Subcutaneous preadipocyte (primary cell): ENCODE measurements around the gene GIT1. TPM values are rescaled to one million over a fixed set of nuclear protein-coding genes. Genes with fewer than 3 reads are reported as not detected.

ENCODE experiments used
- total RNA-seq: library from RNA; depleted of rRNA; stranded (reverse); fragments of >200 nt; gene quantifications from 2 replicates; pipeline ENCODE4 v1.2.3, GENCODE V29; 2012

GIT1 gene
- total RNA-seq: 32.0 and 37.9 TPM in 2 replicates

GRCh38 chr17:29589524-29590410 is at the start of gene GIT1:
GIT1 (minus strand) TSS chr17:29589648; CDS start chr17:29589378, 270 bp downstream.

DNA sequence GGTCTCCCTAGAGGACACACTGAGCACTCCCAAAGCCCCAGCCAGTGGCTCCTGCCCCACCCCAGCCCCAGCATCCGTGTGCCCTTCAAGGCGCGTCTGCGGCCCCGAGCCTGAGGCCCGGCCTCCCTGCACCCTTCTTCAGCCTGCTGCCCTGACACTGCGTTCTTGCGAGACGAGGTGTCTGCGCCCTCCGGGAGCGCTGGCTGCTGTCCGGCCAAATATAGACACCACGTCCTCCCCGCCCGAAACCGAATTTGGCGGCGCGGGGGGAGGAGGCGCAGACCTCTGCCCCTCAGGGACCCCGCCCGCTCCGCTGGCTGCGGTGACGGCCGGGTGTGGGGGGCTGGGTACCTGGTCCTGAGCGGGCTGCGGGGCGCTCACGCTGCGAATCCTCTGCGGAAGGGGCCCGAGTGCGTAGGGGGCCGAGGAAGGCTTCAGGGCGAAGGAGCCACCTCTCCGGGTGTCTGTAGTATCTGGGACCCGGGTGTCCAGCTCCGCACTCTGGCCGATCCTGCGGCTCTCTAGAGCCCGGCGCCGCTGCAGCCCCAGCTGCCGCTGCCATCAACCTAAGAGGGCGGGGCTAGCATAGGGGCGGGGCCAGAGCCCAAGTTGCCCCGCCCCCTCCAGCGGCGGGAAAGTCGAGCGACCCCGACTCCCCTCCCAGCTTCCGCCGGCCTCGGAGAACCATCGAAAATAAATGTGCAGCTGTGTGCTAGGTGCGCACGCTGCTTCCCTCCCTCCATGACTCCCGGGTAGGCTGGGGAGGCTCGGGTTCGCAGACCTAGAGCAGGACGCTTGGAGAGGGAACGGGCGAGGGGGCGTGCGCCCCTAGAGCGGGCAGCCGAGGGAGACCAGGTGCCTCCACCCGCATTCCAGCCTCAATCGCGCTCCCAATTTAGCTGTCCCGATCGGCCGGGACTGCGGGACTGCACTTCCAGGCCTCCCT is 33.2 kb upstream of the GIT1 start, which contains the start of gene CORO6:
Gene CORO6 (minus strand): TSS at position 576 of the 946 bp plus-strand sequence. CDS start 1,491 bp downstream, outside the sequence.

GRCh38 chr17:29592850-29593551 is 3.6 kb upstream of the GIT1 start, which contains the start of gene ANKRD13B:
ANKRD13B (plus strand) TSS chr17:29593132; CDS start chr17:29593622, 490 bp downstream.

DNA sequence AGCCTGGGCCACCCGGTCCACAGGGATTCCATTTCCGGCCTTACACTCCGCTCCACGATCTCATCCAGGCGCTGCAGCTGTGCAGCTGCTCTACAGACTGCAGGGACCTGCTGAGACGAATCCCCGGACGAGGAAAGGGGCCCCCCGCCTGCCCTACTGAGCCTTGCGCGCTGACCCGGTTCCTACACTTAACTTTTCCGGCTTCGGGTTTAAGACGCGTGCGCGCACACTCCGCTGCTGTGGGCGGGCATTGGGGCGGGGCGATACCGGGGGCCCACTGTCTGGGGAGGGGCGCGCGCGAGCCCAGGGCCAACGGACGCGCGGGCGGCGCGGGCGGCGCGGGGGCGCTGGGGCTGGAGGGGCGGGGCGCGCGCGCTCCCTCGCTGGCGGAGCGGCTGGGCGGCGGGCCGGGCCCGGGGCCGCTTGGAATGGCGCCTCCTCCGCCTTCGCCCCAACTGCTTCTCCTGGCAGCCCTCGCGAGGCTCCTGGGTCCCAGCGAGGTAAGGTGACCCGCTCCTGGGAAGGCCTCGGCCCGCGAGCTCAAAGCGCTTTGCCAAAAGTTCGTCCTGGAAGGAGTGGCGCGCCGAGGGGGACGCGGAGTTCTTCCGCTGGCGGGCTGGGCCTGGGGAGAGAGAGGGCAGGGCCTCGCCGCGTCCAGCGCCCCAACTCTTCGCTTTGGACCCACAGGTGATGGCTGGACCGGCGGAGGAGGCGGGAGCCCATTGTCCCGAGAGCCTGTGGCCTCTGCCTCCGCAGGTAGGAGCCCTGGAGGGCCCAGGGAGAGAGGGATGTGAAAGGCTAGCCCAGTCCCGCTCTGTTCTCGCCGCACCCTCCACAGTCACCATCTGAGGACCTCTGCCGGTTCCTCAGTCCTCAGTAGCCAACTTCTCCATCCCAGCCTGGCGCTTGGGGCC is 20.9 kb downstream of the GIT1 start, which contains the start of gene TP53I13:
Gene TP53I13 (plus strand): TSS at position 371 of the 914 bp plus-strand sequence. CDS start 58 bp downstream, at position 429.

GRCh38 chr17:29566473-29567303 is 22.8 kb downstream of the GIT1 start, which contains the start of gene ABHD15:
ABHD15 (minus strand) TSS chr17:29567037; CDS start chr17:29566966, 71 bp downstream.

Other genes starting within 250 kb of the GIT1 start
- gene TAOK1, start 199.3 kb downstream of the GIT1 start, total RNA-seq: 37.5 and 53.8 TPM in 2 replicates
- 8.8 and 11.5 TPM in 2 replicates for gene ABHD15, start 22.6 kb downstream of the GIT1 start, total RNA-seq
- 33.4 and 35.4 TPM in 2 replicates for gene TP53I13, start 20.9 kb downstream of the GIT1 start, total RNA-seq
- 16.2 and 19.4 TPM in 2 replicates for gene ANKRD13B, start 3.5 kb upstream of the GIT1 start, total RNA-seq
- 3.9 and 4.0 TPM in 2 replicates for gene CORO6, start 33.3 kb upstream of the GIT1 start, total RNA-seq